ENCODE results near the gene PCMTD2.
"Not testable (repeated sequence)": the region's sequence is repeated elsewhere in the genome, so short reads cannot be mapped to it uniquely, and the experiment has no call there.

Gene PCMTD2

DNA sequence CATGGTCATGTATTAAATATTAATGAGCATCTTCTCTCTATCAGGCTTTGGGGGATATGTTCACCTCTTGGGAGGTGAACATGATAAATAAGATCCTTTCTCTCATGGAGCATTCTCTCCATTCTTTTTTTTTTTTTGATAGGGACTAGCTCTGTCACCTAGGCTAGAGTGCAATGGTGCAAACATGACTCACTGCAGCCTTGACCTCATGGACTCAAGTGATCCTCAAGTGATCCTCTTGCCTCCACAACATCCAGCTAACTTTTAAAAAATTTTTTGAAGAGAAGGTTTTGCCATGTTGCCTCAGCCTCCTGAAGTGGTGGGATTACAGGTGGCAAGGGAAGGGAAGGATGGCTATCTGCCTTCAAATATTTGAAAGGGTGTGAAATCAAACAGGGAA is 59.8 kb downstream of the PCMTD2 start:
- not testable (repeated sequence) for DNase-seq

DNA sequence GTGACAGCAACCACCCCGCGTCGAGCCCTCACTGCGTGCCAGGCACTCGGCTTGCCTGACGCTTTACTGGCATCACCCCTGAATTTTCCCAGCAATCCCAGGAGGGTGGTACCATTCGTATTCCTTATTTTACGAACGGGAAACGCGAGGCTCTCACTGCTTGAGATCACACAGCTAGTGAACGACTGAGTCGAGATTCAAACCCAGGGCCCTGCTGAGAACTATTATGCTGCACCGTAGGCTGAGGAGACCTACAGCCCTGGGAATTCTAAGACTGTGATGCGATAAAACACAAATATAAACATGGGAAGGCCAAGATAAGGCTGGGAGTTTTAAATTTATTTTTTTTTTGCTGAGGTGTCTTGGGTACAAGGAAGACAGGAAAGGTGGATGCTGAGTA is 60.3 kb downstream of the PCMTD2 start:
- not testable (repeated sequence) for DNase-seq

DNA sequence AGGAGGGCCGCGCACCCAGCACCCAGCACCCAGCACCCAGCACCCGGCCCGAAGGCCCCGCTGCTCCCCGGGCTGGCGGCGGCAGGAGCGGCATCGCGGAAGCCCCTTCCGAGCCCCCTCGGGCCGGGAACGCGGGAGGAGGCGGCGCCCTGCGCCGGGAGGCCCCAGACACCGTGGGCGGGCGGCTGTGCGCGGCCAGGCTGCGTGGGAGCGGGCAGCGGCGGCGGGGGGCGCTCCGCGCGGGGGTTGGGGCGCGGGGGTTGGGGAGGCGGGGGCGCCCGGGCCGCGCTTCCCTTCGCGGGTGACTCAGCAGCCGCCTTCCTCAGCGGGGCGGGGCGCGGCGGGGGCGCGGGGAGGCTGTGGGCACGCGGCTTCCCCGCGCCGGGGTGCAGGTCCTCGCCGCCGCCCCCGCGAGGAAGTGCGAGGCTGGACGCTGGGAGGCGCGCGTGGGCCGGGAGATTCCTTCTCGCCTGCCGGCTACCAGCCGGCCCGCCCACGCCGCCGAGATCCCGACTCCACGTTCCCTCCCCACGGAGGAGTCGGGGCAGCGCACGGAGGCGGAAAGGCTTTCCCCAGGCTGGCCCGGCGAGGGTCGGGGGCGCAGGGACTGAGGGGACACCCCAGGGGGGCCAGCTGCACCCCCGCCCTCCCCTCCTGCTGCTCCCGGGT is 61.0 kb downstream of the PCMTD2 start:
- DNase-seq, result not testable (repeated sequence)

DNA sequence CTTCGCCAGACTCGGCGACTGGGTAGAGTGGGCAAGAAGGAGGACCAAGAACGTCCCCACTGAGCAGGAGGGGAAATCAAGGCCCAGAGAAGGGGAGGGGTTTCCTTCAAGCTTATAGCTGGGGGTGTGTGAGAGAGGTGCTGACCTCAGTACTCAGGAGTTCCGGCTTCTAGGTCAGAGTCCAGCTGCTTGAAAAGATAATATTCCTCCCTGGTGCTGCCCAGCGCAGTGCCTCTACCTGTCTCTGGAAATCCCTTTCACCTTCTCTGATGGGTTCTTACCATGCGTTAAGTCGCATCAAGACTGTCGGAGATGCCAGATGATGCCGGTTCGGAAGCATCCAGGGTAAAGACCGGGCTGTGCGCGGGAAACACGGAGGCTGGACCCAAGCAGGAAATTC is 61.8 kb downstream of the PCMTD2 start:
- not testable (repeated sequence) for DNase-seq

DNA sequence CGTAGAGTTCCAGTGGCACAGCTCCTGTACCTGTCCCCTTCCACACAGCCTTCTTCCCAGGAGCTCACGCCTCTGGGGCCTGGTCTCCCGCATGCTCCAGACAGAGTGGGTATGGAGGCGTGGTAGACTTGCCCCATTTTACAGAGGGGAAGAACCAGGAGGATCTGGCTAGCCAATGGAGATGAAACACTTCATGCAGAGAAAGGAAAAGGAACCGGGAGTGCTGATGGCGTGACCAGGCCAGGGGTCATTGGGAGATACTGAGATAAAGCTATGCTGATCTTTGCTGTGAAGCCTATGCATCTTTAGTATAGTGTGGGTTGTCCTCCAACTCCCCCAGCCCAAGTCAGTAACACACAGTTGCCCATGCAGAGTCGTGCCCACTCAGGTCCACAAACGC is 62.5 kb downstream of the PCMTD2 start:
- DNase-seq, result not testable (repeated sequence)

DNA sequence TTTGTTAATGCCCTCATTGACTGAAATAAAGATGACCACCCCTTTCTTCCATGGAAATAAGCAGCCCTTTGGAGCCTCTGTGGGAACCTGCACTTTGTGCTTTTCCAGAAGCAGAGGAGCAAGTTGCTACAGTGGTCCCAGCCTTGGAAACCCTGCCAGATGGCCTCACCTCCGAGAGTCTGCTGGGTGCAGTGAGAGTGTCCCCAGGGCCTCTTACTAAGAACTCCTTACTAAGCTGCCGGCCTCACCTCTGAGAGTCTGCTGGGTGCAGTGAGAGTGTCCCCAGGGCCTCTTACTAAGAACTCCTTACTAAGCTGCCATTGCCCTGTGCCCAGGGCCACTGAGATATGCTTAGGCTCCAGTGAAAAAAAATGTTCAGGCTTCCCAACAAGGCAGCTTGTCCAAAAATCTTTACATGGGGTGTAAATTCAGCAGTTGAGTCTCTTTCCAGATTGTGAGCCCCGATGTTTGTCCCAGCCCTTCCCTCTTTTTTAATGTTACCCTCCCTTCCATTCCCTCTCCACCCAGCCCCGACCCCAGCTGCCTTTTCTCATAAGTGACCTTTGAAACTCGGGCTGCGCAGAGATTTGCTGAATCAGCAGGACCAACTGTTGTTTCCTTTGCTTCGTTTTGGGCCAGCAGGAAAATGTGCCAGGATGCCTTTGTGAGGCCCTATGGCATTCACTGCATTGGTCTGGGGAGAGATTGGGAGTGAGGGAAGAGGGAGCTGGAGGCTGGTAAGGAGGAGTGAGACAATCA is 66.7 kb downstream of the PCMTD2 start:
- DNase-seq, result not testable (repeated sequence)

Measured in NCI-H1694 (cell line).